GM23338 (cell line): Measurements from ENCODE around the gene OR4M1.
"Not testable (repeated sequence)": the region's sequence is repeated elsewhere in the genome, so short reads cannot be mapped to it uniquely, and the experiment has no call there.

Experiments used
- CREB1 ChIP-seq: fragments of 250-450 bp; sonication (Bioruptor Pico); IDR thresholded peaks from 2 replicates; pipeline ENCODE4 v1.5.0; 2020; ENCODE audit warnings: low read depth, mild to moderate bottlenecking, moderate library complexity
- EZH2 ChIP-seq: fragments of 200-600 bp; sonication (generic); IDR thresholded peaks from one replicate; pipeline ENCODE4 v1.8.0; 2017; ENCODE audit warnings: antibody characterized with exemption, mild to moderate bottlenecking, low read depth; ENCODE audit not compliant: unreplicated experiment
- EZH2phosphoT487 ChIP-seq: fragments of 200-600 bp; sonication (generic); IDR thresholded peaks from one replicate; pipeline ENCODE4 v1.8.1; 2018; ENCODE audit warnings: antibody characterized with exemption; ENCODE audit not compliant: unreplicated experiment
- JUNB ChIP-seq: IDR thresholded peaks from one replicate; pipeline ENCODE4 v1.6.1; 2016; ENCODE audit warnings: antibody characterized with exemption; ENCODE audit not compliant: unreplicated experiment
- POLR2AphosphoS5 ChIP-seq: IDR thresholded peaks from 2 replicates; pipeline ENCODE4 v1.6.1; 2016; ENCODE audit warnings: antibody characterized with exemption, low read depth
- STAT1 ChIP-seq: IDR thresholded peaks from one replicate; pipeline ENCODE4 v1.6.1; 2016; ENCODE audit warnings: antibody characterized with exemption; ENCODE audit not compliant: unreplicated experiment
- ZNF114 ChIP-seq: fragments of 250-450 bp; sonication (Bioruptor Pico); IDR thresholded peaks from 2 replicates; pipeline ENCODE4 v1.5.0; 2020; ENCODE audit warnings: mild to moderate bottlenecking, moderate library complexity
- ZNF331 ChIP-seq: fragments of 250-450 bp; sonication (Bioruptor Pico); IDR thresholded peaks from 2 replicates; pipeline ENCODE4 v1.5.0; 2020; ENCODE audit warnings: low read depth, mild to moderate bottlenecking, moderate library complexity
- TF ChIP-seq, protein P1 (sequence below), 2 experiments: fragments of 200-600 bp in 1 of 2; sonication (generic) in 1 of 2; conservative IDR thresholded peaks; 2 replicates each; pipeline versions ENCODE4 v1.5.1 to v1.6.1; 2016 to 2017; ENCODE audit warnings: antibody characterized with exemption in 2 of 2, low read depth in 2 of 2, mild to moderate bottlenecking in 2 of 2, moderate library complexity in 1 of 2
- TF ChIP-seq, protein P2 (sequence below): IDR thresholded peaks from 2 replicates; pipeline ENCODE4 v1.6.1; 2016; ENCODE audit warnings: antibody characterized with exemption
- TF ChIP-seq, protein P3 (sequence below): IDR thresholded peaks from one replicate; pipeline ENCODE4 v1.6.1; 2018; ENCODE audit warnings: antibody characterized with exemption; ENCODE audit not compliant: unreplicated experiment

DNA sequence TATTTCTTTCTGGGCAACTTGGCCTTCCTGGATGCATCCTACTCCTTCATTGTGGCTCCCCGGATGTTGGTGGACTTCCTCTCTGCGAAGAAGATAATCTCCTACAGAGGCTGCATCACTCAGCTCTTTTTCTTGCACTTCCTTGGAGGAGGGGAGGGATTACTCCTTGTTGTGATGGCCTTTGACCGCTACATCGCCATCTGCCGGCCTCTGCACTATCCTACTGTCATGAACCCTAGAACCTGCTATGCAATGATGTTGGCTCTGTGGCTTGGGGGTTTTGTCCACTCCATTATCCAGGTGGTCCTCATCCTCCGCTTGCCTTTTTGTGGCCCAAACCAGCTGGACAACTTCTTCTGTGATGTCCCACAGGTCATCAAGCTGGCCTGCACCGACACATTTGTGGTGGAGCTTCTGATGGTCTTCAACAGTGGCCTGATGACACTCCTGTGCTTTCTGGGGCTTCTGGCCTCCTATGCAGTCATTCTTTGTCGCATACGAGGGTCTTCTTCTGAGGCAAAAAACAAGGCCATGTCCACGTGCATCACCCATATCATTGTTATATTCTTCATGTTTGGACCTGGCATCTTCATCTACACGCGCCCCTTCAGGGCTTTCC is 54.4 kb downstream of the OR4M1 start:
- TF ChIP-seq EZH2; CREB1 (CRISPR knock-in tag); ZNF331 (CRISPR knock-in tag); POLR2AphosphoS5; EZH2phosphoT487; JUNB; STAT1; ZNF114 (CRISPR knock-in tag): not testable (repeated sequence)
- TF ChIP-seq, protein P1, sequence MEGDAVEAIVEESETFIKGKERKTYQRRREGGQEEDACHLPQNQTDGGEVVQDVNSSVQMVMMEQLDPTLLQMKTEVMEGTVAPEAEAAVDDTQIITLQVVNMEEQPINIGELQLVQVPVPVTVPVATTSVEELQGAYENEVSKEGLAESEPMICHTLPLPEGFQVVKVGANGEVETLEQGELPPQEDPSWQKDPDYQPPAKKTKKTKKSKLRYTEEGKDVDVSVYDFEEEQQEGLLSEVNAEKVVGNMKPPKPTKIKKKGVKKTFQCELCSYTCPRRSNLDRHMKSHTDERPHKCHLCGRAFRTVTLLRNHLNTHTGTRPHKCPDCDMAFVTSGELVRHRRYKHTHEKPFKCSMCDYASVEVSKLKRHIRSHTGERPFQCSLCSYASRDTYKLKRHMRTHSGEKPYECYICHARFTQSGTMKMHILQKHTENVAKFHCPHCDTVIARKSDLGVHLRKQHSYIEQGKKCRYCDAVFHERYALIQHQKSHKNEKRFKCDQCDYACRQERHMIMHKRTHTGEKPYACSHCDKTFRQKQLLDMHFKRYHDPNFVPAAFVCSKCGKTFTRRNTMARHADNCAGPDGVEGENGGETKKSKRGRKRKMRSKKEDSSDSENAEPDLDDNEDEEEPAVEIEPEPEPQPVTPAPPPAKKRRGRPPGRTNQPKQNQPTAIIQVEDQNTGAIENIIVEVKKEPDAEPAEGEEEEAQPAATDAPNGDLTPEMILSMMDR (conservative IDR thresholded peaks at IDR 0.05; ENCODE audit: low read depth in 2 of 2): not testable (repeated sequence)
- TF ChIP-seq, protein P2, sequence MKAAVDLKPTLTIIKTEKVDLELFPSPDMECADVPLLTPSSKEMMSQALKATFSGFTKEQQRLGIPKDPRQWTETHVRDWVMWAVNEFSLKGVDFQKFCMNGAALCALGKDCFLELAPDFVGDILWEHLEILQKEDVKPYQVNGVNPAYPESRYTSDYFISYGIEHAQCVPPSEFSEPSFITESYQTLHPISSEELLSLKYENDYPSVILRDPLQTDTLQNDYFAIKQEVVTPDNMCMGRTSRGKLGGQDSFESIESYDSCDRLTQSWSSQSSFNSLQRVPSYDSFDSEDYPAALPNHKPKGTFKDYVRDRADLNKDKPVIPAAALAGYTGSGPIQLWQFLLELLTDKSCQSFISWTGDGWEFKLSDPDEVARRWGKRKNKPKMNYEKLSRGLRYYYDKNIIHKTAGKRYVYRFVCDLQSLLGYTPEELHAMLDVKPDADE: not testable (repeated sequence)
- TF ChIP-seq, protein P3, sequence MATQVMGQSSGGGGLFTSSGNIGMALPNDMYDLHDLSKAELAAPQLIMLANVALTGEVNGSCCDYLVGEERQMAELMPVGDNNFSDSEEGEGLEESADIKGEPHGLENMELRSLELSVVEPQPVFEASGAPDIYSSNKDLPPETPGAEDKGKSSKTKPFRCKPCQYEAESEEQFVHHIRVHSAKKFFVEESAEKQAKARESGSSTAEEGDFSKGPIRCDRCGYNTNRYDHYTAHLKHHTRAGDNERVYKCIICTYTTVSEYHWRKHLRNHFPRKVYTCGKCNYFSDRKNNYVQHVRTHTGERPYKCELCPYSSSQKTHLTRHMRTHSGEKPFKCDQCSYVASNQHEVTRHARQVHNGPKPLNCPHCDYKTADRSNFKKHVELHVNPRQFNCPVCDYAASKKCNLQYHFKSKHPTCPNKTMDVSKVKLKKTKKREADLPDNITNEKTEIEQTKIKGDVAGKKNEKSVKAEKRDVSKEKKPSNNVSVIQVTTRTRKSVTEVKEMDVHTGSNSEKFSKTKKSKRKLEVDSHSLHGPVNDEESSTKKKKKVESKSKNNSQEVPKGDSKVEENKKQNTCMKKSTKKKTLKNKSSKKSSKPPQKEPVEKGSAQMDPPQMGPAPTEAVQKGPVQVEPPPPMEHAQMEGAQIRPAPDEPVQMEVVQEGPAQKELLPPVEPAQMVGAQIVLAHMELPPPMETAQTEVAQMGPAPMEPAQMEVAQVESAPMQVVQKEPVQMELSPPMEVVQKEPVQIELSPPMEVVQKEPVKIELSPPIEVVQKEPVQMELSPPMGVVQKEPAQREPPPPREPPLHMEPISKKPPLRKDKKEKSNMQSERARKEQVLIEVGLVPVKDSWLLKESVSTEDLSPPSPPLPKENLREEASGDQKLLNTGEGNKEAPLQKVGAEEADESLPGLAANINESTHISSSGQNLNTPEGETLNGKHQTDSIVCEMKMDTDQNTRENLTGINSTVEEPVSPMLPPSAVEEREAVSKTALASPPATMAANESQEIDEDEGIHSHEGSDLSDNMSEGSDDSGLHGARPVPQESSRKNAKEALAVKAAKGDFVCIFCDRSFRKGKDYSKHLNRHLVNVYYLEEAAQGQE: not testable (repeated sequence)
